Osteoblast (primary cell): ENCODE results near the gene AKR1C3. TPM values are rescaled to one million over a fixed set of nuclear protein-coding genes. Genes with fewer than 3 reads are reported as not detected.

Experiments
- DNase-seq: peaks from one replicate; pipeline ENCODE4 v3.0.0; 2011; ENCODE audit warnings: low spot score, mixed read lengths; ENCODE audit not compliant: insufficient read length; ENCODE audit errors: missing footprints
- H2AFZ ChIP-seq: 2 replicates; pipeline ENCODE4 v1.6.0; 2011; ENCODE audit warnings: mild to moderate bottlenecking, low read length
- H3K27ac ChIP-seq: 2 replicates; pipeline ENCODE4 v1.5.1; 2011; ENCODE audit warnings: mild to moderate bottlenecking, low read depth, low read length, moderate library complexity
- H3K27me3 ChIP-seq: 2 replicates; pipeline ENCODE4 v1.6.0; 2012; ENCODE audit warnings: mild to moderate bottlenecking, control low read depth, inconsistent platforms, low read length, moderate library complexity; ENCODE audit not compliant: insufficient read depth
- H3K36me3 ChIP-seq: 2 replicates; pipeline ENCODE4 v1.5.1; 2011; ENCODE audit warnings: mild to moderate bottlenecking, low read length, control low read depth, moderate library complexity; ENCODE audit not compliant: insufficient read depth
- H3K4me1 ChIP-seq: 2 replicates; pipeline ENCODE4 v1.5.1; 2011; ENCODE audit warnings: mild to moderate bottlenecking, low read length, control low read depth, moderate library complexity; ENCODE audit not compliant: insufficient read depth
- H3K4me2 ChIP-seq: 2 replicates; pipeline ENCODE4 v1.6.0; 2011; ENCODE audit warnings: mild to moderate bottlenecking, low read length; ENCODE audit not compliant: insufficient read depth
- H3K4me3 ChIP-seq: fragments of 200-600 bp; sonication (generic); 3 replicates; pipeline ENCODE4 v1.5.1; 2012; ENCODE audit warnings: mild to moderate bottlenecking, low read length, inconsistent platforms; ENCODE audit not compliant: insufficient read depth
- H3K79me2 ChIP-seq: 2 replicates; pipeline ENCODE4 v1.6.0; 2012; ENCODE audit warnings: mild to moderate bottlenecking, low read length, control low read depth, inconsistent platforms; ENCODE audit not compliant: insufficient read depth
- H3K9me3 ChIP-seq: 2 replicates; pipeline ENCODE4 v1.5.1; 2011; ENCODE audit warnings: low read depth, low read length, control low read depth
- H4K20me1 ChIP-seq: 2 replicates; pipeline ENCODE4 v1.6.0; 2012; ENCODE audit warnings: mild to moderate bottlenecking, low read length, control low read depth; ENCODE audit not compliant: insufficient read depth
- total RNA-seq: library from RNA; depleted of rRNA; stranded (reverse); fragments of >200 nt; gene quantifications from 2 replicates; pipeline ENCODE4 v1.2.3, GENCODE V29; 2012
- TF ChIP-seq, protein P1 (sequence below): IDR thresholded peaks from 2 replicates; pipeline ENCODE4 v1.5.1; 2011; ENCODE audit warnings: mild to moderate bottlenecking, low read depth, low read length, moderate library complexity; ENCODE audit errors: extremely low read depth

AKR1C3 gene
- total RNA-seq, 1 donor, result 238 TPM

DNA sequence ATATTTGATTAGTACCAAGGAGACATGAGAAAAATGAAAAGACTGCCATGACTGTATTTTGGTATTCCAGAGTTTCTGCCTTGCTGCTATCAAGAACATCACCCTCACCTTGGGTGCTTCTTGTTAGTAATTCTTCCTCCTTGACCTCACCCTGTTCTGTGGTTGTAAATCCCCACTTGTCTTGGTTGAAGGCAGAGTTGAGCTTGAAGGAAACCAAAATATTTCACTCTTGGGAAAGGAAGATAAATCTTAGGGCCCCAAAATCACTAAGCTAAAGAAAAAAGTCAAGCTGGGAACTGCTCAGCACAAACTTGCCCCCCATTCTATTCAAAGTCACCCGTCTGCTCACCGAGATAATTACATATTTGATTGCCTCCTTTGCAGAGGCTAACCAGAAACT, 20.6 kb upstream of the AKR1C3 start:
- no peaks in the 10 kb centered on the region for H3K27me3 ChIP-seq
- TF ChIP-seq, protein P1, sequence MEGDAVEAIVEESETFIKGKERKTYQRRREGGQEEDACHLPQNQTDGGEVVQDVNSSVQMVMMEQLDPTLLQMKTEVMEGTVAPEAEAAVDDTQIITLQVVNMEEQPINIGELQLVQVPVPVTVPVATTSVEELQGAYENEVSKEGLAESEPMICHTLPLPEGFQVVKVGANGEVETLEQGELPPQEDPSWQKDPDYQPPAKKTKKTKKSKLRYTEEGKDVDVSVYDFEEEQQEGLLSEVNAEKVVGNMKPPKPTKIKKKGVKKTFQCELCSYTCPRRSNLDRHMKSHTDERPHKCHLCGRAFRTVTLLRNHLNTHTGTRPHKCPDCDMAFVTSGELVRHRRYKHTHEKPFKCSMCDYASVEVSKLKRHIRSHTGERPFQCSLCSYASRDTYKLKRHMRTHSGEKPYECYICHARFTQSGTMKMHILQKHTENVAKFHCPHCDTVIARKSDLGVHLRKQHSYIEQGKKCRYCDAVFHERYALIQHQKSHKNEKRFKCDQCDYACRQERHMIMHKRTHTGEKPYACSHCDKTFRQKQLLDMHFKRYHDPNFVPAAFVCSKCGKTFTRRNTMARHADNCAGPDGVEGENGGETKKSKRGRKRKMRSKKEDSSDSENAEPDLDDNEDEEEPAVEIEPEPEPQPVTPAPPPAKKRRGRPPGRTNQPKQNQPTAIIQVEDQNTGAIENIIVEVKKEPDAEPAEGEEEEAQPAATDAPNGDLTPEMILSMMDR, result no peak
- H3K36me3 ChIP-seq, result no peaks in the 10 kb centered on the region
- no peak overlapping the region for H3K4me3 ChIP-seq
- no peak overlapping the region for H3K27ac ChIP-seq
- no peak overlapping the region for H2AFZ ChIP-seq
- H3K4me1 ChIP-seq, result peaks cover 23% of the 10 kb centered on the region
- DNase-seq, result no peak
- H3K79me2 ChIP-seq, result no peaks in the 10 kb centered on the region
- H3K9me3 ChIP-seq, result no peaks in the 10 kb centered on the region
- H3K4me2 ChIP-seq, result no peak overlapping the region
- H4K20me1 ChIP-seq, result no peaks in the 10 kb centered on the region

DNA sequence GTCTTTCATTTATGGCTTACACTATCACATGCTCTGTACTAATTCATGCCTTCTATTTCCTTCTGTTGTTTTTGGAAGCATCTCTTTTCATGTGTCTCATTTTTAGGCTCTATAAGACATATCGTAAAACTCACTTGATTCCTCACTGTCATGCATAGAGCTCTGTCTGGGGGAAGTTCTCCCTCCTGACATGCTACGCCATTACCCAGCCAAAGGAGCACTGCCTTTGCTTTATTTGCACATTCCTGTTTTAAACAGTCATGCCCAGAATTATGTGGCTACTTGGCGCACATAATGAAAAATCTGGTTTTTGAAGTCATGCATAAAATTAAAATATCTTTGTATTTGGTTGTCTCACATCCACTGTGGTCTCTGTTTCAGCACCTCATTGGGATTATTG, 17.6 kb upstream of the AKR1C3 start:
- no peaks in the 10 kb centered on the region for H3K27me3 ChIP-seq
- no peaks in the 10 kb centered on the region for H3K79me2 ChIP-seq
- no peaks in the 10 kb centered on the region for H3K9me3 ChIP-seq
- peak overlapping the region; percentile 37 for H2AFZ ChIP-seq
- peaks cover 12% of the 10 kb centered on the region for H3K4me1 ChIP-seq
- H4K20me1 ChIP-seq, result no peaks in the 10 kb centered on the region
- no peak overlapping the region for H3K4me3 ChIP-seq
- peak overlapping the region; percentile 3 for H3K27ac ChIP-seq
- H3K4me2 ChIP-seq, result peak overlapping the region; percentile 7
- TF ChIP-seq, protein P1, result no peak
- no peaks in the 10 kb centered on the region for H3K36me3 ChIP-seq
- DNase-seq, result peak; percentile 50

DNA sequence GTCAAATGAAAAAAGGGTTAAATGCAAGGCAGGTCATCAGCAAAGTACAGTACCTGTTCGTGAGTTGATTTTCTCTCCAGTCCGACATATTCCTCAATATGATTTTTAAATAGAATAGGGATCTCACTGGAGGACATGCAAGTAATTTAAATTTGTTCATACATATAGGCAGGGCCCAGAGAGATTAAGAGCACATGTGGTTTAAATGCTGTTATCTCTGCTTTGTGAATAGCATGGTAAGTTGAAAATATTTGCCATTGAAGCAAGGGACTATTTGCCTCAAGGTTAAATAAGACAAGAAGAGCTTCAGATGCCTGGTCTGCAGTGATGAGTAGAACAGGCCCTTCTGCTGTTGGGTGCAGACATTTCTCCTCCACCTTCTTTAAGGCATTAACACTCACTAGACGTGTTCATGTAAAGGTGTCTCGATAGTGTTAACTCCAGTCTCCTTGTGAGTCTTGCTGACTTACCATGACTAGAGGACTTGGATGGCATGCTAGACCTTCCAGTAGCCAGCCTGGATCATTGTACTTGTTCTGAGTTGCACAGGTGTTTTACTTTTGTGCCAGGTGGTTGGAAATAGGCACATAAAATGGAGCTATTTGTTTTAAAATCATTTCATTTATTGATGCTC, 15.6 kb upstream of the AKR1C3 start:
- Histone ChIP-seq H3K4me2 (no peak overlapping the region), H3K4me1 (peaks cover 2% of the 10 kb centered on the region), H3K36me3 (no peaks in the 10 kb centered on the region), H3K4me3 (no peak overlapping the region), H3K27me3 (no peaks in the 10 kb centered on the region), H3K27ac (no peak overlapping the region), H3K79me2 (no peaks in the 10 kb centered on the region), H2AFZ (no peak overlapping the region), H3K9me3 (no peaks in the 10 kb centered on the region), H4K20me1 (no peaks in the 10 kb centered on the region)
- DNase-seq, result no peak
- TF ChIP-seq, protein P1, result no peak

- Histone ChIP-seq H3K4me2 (no peak overlapping the region), H3K79me2 (no peaks in the 10 kb centered on the region), H2AFZ (no peak overlapping the region), H3K4me1 (peaks cover 2% of the 10 kb centered on the region), H3K9me3 (no peaks in the 10 kb centered on the region), H3K27me3 (no peaks in the 10 kb centered on the region), H4K20me1 (no peaks in the 10 kb centered on the region), H3K27ac (no peak overlapping the region), H3K4me3 (no peak overlapping the region), H3K36me3 (no peaks in the 10 kb centered on the region)
- DNase-seq, result no peak
- TF ChIP-seq, protein P1, result no peak
These were observed 14.8 kb upstream of the AKR1C3 start for GRCh38 chr10:5079306-5079830.
